Subcutaneous adipose tissue (tissue), 4 donors: ENCODE results near the gene OBSCN. TPM values are rescaled to one million over a fixed set of nuclear protein-coding genes. Genes with fewer than 3 reads are reported as not detected.

Source experiments
- total RNA-seq, 4 donors: library from RNA; depleted of rRNA; stranded (reverse); fragments of >200 nt; gene quantifications; one replicate each; pipeline ENCODE4 v1.1.0, GENCODE V29; 2016
- TF ChIP-seq, protein P1 (sequence below): fragments of 450-650 bp; IDR thresholded peaks from one replicate; pipeline ENCODE4 v1.5.1; 2016; ENCODE audit warnings: low read depth, mild to moderate bottlenecking, control low read depth, antibody characterized with exemption, moderate library complexity

OBSCN gene
- total RNA-seq, 4 donors from 2014 or later: 4.1 to 4.9 (median 4.7) TPM

DNA sequence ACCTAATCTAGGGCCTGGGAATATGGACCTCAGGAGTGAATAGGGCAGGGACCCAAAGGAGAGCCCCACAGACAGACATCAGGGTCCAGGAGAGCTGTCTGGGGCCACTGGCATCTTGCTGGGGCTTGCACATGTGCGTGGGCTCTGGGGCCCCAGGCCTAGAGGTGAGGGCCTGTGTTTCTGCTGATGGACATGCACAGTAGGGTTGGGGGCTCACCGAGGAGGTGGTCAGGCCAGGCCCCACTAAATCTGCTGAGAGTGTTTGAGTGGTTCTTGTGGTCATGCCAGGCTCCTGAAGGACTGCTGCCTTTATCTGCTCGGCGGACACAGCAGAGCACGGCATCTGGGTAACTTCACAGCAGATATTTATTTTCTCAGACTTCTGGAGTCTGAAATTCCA is 87.4 kb downstream of the OBSCN start:
- TF ChIP-seq, protein P1, sequence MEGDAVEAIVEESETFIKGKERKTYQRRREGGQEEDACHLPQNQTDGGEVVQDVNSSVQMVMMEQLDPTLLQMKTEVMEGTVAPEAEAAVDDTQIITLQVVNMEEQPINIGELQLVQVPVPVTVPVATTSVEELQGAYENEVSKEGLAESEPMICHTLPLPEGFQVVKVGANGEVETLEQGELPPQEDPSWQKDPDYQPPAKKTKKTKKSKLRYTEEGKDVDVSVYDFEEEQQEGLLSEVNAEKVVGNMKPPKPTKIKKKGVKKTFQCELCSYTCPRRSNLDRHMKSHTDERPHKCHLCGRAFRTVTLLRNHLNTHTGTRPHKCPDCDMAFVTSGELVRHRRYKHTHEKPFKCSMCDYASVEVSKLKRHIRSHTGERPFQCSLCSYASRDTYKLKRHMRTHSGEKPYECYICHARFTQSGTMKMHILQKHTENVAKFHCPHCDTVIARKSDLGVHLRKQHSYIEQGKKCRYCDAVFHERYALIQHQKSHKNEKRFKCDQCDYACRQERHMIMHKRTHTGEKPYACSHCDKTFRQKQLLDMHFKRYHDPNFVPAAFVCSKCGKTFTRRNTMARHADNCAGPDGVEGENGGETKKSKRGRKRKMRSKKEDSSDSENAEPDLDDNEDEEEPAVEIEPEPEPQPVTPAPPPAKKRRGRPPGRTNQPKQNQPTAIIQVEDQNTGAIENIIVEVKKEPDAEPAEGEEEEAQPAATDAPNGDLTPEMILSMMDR: no peak

DNA sequence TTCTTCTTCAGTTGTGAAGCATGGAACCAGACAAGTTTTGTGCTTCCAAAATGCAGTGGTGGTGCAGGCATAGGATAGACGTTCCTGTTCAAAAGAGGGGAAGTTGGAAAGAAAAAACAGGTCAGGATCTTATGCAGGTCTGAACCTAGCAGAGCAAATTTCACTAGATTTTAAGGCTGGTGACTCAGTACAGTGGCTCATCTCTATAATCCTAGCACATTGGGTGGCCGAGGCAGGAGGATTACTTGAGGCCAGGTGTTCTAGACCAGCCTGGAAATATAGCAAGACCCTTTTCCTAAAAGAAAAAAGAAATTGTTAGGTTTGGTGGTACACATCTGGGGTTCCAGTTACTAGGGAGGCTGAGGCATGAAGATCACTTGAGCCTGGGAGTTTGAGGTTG is 88.1 kb downstream of the OBSCN start:
- TF ChIP-seq, protein P1: no peak

- TF ChIP-seq, protein P1: no peak
Observed at GRCh38 chr1:228297242-228297641, 89.4 kb downstream of the OBSCN start.

- TF ChIP-seq, protein P1: no peak
Observed at GRCh38 chr1:228297822-228298221, 90.0 kb downstream of the OBSCN start.

DNA sequence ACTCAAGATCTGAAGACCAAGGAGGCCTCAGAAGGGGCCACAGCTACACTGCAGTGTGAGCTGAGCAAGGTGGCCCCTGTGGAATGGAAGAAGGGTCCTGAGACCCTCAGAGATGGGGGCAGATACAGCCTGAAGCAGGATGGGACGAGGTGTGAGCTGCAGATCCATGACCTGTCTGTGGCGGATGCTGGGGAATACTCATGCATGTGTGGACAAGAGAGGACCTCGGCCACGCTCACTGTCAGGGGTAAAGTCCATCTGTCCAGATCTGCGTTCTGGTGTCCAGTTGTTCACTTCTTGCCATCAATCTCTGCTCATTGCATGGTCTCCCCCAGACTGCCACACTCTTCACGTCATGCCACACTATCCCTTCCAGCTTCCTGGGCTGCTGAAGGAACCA is 90.6 kb downstream of the OBSCN start:
- TF ChIP-seq, protein P1: no peak

GRCh38 chr1:228299211-228299610 is 91.4 kb downstream of the OBSCN start:
- TF ChIP-seq, protein P1: no peak

DNA sequence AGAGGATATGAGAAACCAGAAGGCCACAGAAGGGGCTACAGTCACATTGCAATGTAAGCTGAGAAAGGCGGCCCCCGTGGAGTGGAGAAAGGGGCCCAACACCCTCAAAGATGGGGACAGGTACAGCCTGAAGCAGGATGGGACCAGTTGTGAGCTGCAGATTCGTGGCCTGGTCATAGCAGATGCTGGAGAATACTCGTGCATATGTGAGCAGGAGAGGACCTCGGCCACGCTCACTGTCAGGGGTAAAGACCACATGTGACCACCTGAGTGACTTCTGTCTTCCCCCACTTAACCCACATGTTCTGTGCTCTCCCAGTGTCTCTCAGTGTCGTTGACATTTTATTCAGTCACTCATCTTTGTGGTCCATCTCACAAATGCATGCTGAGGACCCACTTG is 92.1 kb downstream of the OBSCN start:
- TF ChIP-seq, protein P1: no peak

- TF ChIP-seq, protein P1: no peak
Observed at GRCh38 chr1:228302086-228302485, 94.2 kb downstream of the OBSCN start.
